Neural cell (in vitro differentiated cells): Measurements from ENCODE around the gene AGFG2. TPM values are rescaled to one million over a fixed set of nuclear protein-coding genes. Genes with fewer than 3 reads are reported as not detected.

ENCODE experiments used
- H2AFZ ChIP-seq: fragments of 200-600, 300-800 bp; sonication (generic), shearing (Covaris generic); 2 replicates; pipeline ENCODE4 v1.6.0; 2014; ENCODE audit warnings: low read depth, mild to moderate bottlenecking, antibody characterized with exemption, low read length, moderate library complexity
- H3F3A ChIP-seq: fragments of 200-600 bp; shearing (Covaris generic); 2 replicates; pipeline ENCODE4 v1.6.1; 2016; ENCODE audit warnings: mild to moderate bottlenecking, moderate library complexity, mixed read lengths, antibody characterized with exemption, low read length; ENCODE audit not compliant: insufficient read depth, poor library complexity, severe bottlenecking
- H3K27ac ChIP-seq: fragments of 200-600, 300-800 bp; sonication (generic), shearing (Covaris generic); 2 replicates; pipeline ENCODE4 v1.5.1; 2014; ENCODE audit warnings: mild to moderate bottlenecking, low read length, moderate library complexity
- H3K27me3 ChIP-seq: fragments of 300-800, 200-600 bp; sonication (generic), shearing (Covaris generic); 2 replicates; pipeline ENCODE4 v1.6.0; 2014; ENCODE audit warnings: mild to moderate bottlenecking, low read depth, low read length, moderate library complexity; ENCODE audit not compliant: insufficient read depth
- H3K36me3 ChIP-seq: fragments of 300-800, 200-600 bp; sonication (generic), shearing (Covaris generic); 2 replicates; pipeline ENCODE4 v1.5.1; 2014; ENCODE audit warnings: mild to moderate bottlenecking, antibody characterized with exemption, low read length, moderate library complexity; ENCODE audit not compliant: insufficient read depth
- H3K4me2 ChIP-seq: fragments of 300-800, 200-600 bp; sonication (generic), shearing (Covaris generic); 2 replicates; pipeline ENCODE4 v1.6.0; 2014; ENCODE audit warnings: mild to moderate bottlenecking, low read length
- H3K4me3 ChIP-seq: fragments of 300-800, 200-600 bp; sonication (generic), shearing (Covaris generic); 2 replicates; pipeline ENCODE4 v1.5.1; 2014; ENCODE audit warnings: mild to moderate bottlenecking, low read length, moderate library complexity
- H3K79me2 ChIP-seq: fragments of 200-600 bp; shearing (Covaris generic); replicated peaks from 2 replicates; pipeline ENCODE4 v1.6.0; 2014; ENCODE audit warnings: mild to moderate bottlenecking, low read length, moderate library complexity; ENCODE audit not compliant: insufficient read depth
- H3K9ac ChIP-seq: fragments of 300-800, 200-600 bp; sonication (generic), shearing (Covaris generic); 2 replicates; pipeline ENCODE4 v1.6.1; 2016; ENCODE audit warnings: mild to moderate bottlenecking, low read length, mixed read lengths
- H3K9me2 ChIP-seq: fragments of 200-600 bp; shearing (Covaris generic); 2 replicates; pipeline ENCODE4 v1.6.1; 2016; ENCODE audit warnings: mild to moderate bottlenecking, low read length, mixed read lengths; ENCODE audit not compliant: insufficient read depth
- H3K9me3 ChIP-seq: fragments of 200-600, 300-800 bp; sonication (generic), shearing (Covaris generic); 2 replicates; pipeline ENCODE4 v1.6.1; 2016; ENCODE audit warnings: mild to moderate bottlenecking, mixed run types, low read length, moderate library complexity, mixed read lengths
- H4K20me1 ChIP-seq: fragments of 200-600 bp; shearing (Covaris generic); 2 replicates; pipeline ENCODE4 v1.6.1; 2016; ENCODE audit warnings: mild to moderate bottlenecking, mixed run types; ENCODE audit not compliant: insufficient read depth
- CTCF ChIP-seq: fragments of 450-650 bp; IDR thresholded peaks from 2 replicates; pipeline ENCODE4 v1.5.1; 2014; ENCODE audit warnings: antibody characterized with exemption, mild to moderate bottlenecking, moderate library complexity; ENCODE audit not compliant: poor library complexity, severe bottlenecking
- EP300 ChIP-seq: fragments of 450-650 bp; conservative IDR thresholded peaks from 2 replicates; pipeline ENCODE4 v1.6.1; 2014; ENCODE audit warnings: antibody characterized with exemption, mild to moderate bottlenecking, moderate library complexity; ENCODE audit not compliant: poor library complexity, severe bottlenecking
- EZH2 ChIP-seq: fragments of 200-600, 300-800 bp; shearing (Covaris generic), sonication (generic); IDR thresholded peaks from 2 replicates; pipeline ENCODE4 v1.6.1; 2014; ENCODE audit warnings: antibody characterized with exemption, low read length, borderline replicate concordance, mild to moderate bottlenecking; ENCODE audit not compliant: insufficient read depth, poor library complexity, severe bottlenecking
- MXI1 ChIP-seq: fragments of 450-650 bp; conservative IDR thresholded peaks from 2 replicates; pipeline ENCODE4 v1.6.1; 2014; ENCODE audit warnings: antibody characterized with exemption, mild to moderate bottlenecking; ENCODE audit not compliant: poor library complexity, severe bottlenecking
- POLR2AphosphoS5 ChIP-seq: IDR thresholded peaks from 2 replicates; pipeline ENCODE4 v1.6.1; 2012
- RAD21 ChIP-seq: fragments of 450-650 bp; conservative IDR thresholded peaks from 2 replicates; pipeline ENCODE4 v1.6.1; 2014; ENCODE audit warnings: antibody characterized with exemption, mild to moderate bottlenecking, moderate library complexity
- SMC3 ChIP-seq: fragments of 450-650 bp; conservative IDR thresholded peaks from 2 replicates; pipeline ENCODE4 v1.6.1; 2014; ENCODE audit warnings: antibody characterized with exemption, mild to moderate bottlenecking, moderate library complexity; ENCODE audit not compliant: poor library complexity
- TAF1 ChIP-seq: IDR thresholded peaks from 2 replicates; pipeline ENCODE4 v1.6.1; 2012; ENCODE audit warnings: low read depth
- polyA plus RNA-seq: library from polyadenylated mRNA; depleted of rRNA; stranded (reverse); fragments of >200 nt; gene quantifications from 2 replicates; pipeline ENCODE4 v1.2.3, GENCODE V29; 2014
- TF ChIP-seq, protein P1 (sequence below): IDR thresholded peaks from 2 replicates; pipeline ENCODE4 v1.6.1; 2012; ENCODE audit warnings: borderline replicate concordance

Gene AGFG2
- polyA plus RNA-seq, 1 donor from 2014 or later = 3.4 TPM

DNA sequence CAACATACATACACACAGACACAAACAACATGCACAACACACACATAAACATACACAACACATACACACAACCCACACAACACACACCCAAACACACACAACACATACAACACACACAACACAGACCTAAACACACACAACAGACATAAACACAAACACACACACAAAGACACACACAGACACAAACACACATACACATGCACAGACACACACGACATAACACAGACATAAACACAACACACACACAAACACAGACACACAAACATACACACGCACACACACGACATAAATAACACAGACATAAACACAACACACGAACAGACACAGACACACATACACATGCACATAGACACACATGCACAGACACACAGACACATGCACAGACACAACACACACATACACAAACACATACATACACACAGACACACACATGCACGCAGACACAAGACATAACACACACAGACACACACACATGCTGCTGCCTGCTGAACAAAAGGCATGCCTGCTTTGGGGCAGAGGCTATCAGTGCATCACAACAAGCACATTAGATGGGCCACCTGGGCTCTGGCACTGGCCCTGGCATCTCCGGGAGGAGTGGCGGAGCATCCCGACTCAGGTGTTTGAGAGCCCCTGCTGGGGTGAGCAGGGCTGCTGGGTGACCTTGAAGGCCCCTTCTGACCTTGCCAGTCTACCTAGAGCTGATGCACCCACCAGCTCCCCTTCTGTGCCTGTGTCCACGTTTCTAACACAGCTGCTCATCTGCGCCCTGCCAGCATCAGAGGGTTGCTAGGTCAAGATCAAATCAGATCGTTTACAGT, 41.7 kb downstream of the AGFG2 start:
- Histone ChIP-seq H3K9me2 (no peaks in the 10 kb centered on the region), H3K79me2 (peaks cover 15% of the 10 kb centered on the region), H3K27me3 (no peaks in the 10 kb centered on the region), H2AFZ (no peak overlapping the region), H4K20me1 (no peaks in the 10 kb centered on the region), H3K9ac (no peak overlapping the region), H3F3A (no peaks in the 10 kb centered on the region), H3K4me3 (no peak overlapping the region), H3K27ac (no peak overlapping the region), H3K36me3 (no peaks in the 10 kb centered on the region), H3K4me2 (no peak overlapping the region), H3K9me3 (no peaks in the 10 kb centered on the region)
- TF ChIP-seq MXI1 (no peak), SMC3 (no peak), EZH2 (no peak), EP300 (no peak), RAD21 (no peak), CTCF (no peak), TAF1 (no peak), POLR2AphosphoS5 (no peak)
- TF ChIP-seq, protein P1, sequence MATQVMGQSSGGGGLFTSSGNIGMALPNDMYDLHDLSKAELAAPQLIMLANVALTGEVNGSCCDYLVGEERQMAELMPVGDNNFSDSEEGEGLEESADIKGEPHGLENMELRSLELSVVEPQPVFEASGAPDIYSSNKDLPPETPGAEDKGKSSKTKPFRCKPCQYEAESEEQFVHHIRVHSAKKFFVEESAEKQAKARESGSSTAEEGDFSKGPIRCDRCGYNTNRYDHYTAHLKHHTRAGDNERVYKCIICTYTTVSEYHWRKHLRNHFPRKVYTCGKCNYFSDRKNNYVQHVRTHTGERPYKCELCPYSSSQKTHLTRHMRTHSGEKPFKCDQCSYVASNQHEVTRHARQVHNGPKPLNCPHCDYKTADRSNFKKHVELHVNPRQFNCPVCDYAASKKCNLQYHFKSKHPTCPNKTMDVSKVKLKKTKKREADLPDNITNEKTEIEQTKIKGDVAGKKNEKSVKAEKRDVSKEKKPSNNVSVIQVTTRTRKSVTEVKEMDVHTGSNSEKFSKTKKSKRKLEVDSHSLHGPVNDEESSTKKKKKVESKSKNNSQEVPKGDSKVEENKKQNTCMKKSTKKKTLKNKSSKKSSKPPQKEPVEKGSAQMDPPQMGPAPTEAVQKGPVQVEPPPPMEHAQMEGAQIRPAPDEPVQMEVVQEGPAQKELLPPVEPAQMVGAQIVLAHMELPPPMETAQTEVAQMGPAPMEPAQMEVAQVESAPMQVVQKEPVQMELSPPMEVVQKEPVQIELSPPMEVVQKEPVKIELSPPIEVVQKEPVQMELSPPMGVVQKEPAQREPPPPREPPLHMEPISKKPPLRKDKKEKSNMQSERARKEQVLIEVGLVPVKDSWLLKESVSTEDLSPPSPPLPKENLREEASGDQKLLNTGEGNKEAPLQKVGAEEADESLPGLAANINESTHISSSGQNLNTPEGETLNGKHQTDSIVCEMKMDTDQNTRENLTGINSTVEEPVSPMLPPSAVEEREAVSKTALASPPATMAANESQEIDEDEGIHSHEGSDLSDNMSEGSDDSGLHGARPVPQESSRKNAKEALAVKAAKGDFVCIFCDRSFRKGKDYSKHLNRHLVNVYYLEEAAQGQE = no peak

- no peak for TF ChIP-seq EZH2
- no peak for TF ChIP-seq POLR2AphosphoS5
- no peak for TF ChIP-seq MXI1
- no peak for TF ChIP-seq SMC3
- TF ChIP-seq TAF1 = no peak
- no peak for TF ChIP-seq CTCF
- TF ChIP-seq, protein P1 = no peak
- no peaks in the 10 kb centered on the region for H4K20me1 ChIP-seq
- H3K27me3 ChIP-seq = no peaks in the 10 kb centered on the region
- H3K36me3 ChIP-seq = no peaks in the 10 kb centered on the region
- no peak overlapping the region for H3K9ac ChIP-seq
- no peak overlapping the region for H3K4me3 ChIP-seq
- no peaks in the 10 kb centered on the region for H3K9me2 ChIP-seq
- no peak overlapping the region for H2AFZ ChIP-seq
- H3K9me3 ChIP-seq = no peaks in the 10 kb centered on the region
- H3K79me2 ChIP-seq = peaks cover 17% of the 10 kb centered on the region
- no peaks in the 10 kb centered on the region for H3F3A ChIP-seq
- no peak overlapping the region for H3K4me2 ChIP-seq
- no peak overlapping the region for H3K27ac ChIP-seq
These were observed 43.1 kb downstream of the AGFG2 start for GRCh38 chr7:100582041-100582579.
